Breast epithelium (tissue), 3 donors: ENCODE results near the gene CPXM1.

Source experiments
- POLR2A ChIP-seq: fragments of 450-650 bp; IDR thresholded peaks from one replicate; pipeline ENCODE4 v1.6.1; 2016; ENCODE audit warnings: antibody characterized with exemption, mild to moderate bottlenecking, moderate library complexity
- TF ChIP-seq, protein P1 (sequence below), 3 donors: fragments of 450-650 bp; IDR thresholded peaks; one replicate each; pipeline ENCODE4 v1.5.1; 2016 to 2017; ENCODE audit warnings: antibody characterized with exemption in 3 of 3, mild to moderate bottlenecking in 3 of 3, moderate library complexity in 3 of 3

DNA sequence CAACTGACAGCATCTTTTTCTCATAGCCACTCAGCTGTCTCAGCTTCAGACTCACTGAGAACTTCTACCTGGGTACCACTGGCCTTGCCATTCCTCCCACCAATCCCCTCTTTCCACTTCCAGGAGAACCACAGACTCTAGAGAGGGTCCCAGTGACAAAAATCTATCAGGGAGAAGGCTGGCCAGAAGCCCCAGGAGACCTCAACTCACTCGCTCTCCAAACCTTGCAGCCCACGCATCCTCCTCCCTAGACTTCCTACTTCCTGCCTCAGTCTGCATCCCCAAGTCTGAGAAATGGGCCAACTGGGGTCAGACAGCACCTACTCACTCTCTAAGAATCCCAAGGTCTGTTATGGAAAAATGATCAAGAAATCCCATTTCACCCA, 16.9 kb upstream of the CPXM1 start:
- TF ChIP-seq, protein P1, sequence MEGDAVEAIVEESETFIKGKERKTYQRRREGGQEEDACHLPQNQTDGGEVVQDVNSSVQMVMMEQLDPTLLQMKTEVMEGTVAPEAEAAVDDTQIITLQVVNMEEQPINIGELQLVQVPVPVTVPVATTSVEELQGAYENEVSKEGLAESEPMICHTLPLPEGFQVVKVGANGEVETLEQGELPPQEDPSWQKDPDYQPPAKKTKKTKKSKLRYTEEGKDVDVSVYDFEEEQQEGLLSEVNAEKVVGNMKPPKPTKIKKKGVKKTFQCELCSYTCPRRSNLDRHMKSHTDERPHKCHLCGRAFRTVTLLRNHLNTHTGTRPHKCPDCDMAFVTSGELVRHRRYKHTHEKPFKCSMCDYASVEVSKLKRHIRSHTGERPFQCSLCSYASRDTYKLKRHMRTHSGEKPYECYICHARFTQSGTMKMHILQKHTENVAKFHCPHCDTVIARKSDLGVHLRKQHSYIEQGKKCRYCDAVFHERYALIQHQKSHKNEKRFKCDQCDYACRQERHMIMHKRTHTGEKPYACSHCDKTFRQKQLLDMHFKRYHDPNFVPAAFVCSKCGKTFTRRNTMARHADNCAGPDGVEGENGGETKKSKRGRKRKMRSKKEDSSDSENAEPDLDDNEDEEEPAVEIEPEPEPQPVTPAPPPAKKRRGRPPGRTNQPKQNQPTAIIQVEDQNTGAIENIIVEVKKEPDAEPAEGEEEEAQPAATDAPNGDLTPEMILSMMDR (IDR thresholded peaks at IDR 0.05) = no peak
- TF ChIP-seq POLR2A = no peak
